Lower leg skin (tissue), 3 donors: ENCODE measurements around the gene MACF1.

Source experiments
- CTCF ChIP-seq, 3 donors: fragments of 450-650 bp; IDR thresholded peaks; one replicate each; pipeline ENCODE4 v1.5.1; 2016; ENCODE audit warnings: antibody characterized with exemption in 3 of 3, mild to moderate bottlenecking in 3 of 3, moderate library complexity in 2 of 3
- POLR2A ChIP-seq, 2 donors: fragments of 450-650 bp; IDR thresholded peaks; one replicate each; pipeline ENCODE4 v1.6.1; 2016 to 2017; ENCODE audit warnings: antibody characterized with exemption in 2 of 2, mild to moderate bottlenecking in 1 of 2, moderate library complexity in 1 of 2

- TF ChIP-seq CTCF (IDR thresholded peaks at IDR 0.05) (no peak), POLR2A (IDR thresholded peaks at IDR 0.05) (no peak)
These were observed 65.4 kb downstream of the MACF1 start for GRCh38 chr1:39269791-39270342.
